ENCODE measurements around the gene SLC12A2. TPM values are rescaled to one million over a fixed set of nuclear protein-coding genes. Genes with fewer than 3 reads are reported as not detected.

Gene SLC12A2
- total and polyA plus RNA-seq, 2 of the 4 experiments (the other 2 are of a cell fraction) = 5.6 to 30.3 TPM

DNA sequence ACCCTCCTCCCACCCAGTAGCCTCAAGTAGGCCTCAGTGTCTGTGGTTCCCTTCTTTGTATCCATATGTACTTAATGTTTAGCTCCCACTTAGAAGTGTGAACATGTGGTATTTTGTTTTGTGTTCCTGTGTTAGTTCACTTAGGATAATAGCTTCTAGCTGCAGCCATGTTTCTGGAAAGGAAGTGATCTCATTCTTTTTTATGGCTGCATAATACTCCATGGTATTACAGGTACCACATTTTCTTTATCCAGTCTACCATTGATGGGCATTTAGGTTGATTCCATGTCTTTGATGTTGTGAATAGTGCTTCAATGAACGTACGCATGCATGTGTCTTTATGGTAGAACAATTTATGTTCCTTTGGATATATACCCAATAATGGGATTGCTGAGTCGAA, 74.8 kb downstream of the SLC12A2 start:
- Histone ChIP-seq H3K4me3 (ENCODE audit: insufficient read depth, low read depth, low read length) (no peak overlapping the region), H3K27me3 (ENCODE audit: control insufficient read depth, insufficient read depth, low read length) (no peaks in the 10 kb centered on the region), H3K9me3 (ENCODE audit: control insufficient read depth, insufficient read depth, low read length) (no peaks in the 10 kb centered on the region), H2AK5ac (ENCODE audit: low read depth, low read length) (no peak overlapping the region), H3K14ac (replicated peaks; ENCODE audit: low read depth, low read length) (no peak overlapping the region), H3K27ac (ENCODE audit: insufficient read depth, low read length) (no peak overlapping the region), H3K4me1 (ENCODE audit: control insufficient read depth, insufficient read depth, low read length) (no peaks in the 10 kb centered on the region), H3K9ac (ENCODE audit: low read depth, low read length) (no peak overlapping the region), H4K91ac (ENCODE audit: insufficient read depth, low read depth, low read length) (no peak overlapping the region), H3K18ac (ENCODE audit: low read depth, low read length) (no peak overlapping the region), H3K4ac (ENCODE audit: low read depth, low read length) (no peak overlapping the region), H2AFZ (replicated peaks; ENCODE audit: low read length, poor library complexity) (no peak overlapping the region), H4K20me1 (ENCODE audit: insufficient read depth, low read length) (no peaks in the 10 kb centered on the region), H2AK9ac (replicated peaks; ENCODE audit: low read depth, low read length, poor library complexity) (no peak overlapping the region), H2BK20ac (ENCODE audit: low read depth, low read length) (no peak overlapping the region), H3K9me1 (ENCODE audit: insufficient read depth, low read length) (0 out of 2 replicates have a peak, but pooled peaks cover 5% of the 10 kb centered on the region), H3K79me1 (ENCODE audit: low read depth in 1 of 2, low read length in 2 of 2) (no peaks in the 10 kb centered on the region), H3K23ac (ENCODE audit: low read depth, low read length) (no peak overlapping the region), H2BK5ac (ENCODE audit: low read depth, low read length, poor library complexity, severe bottlenecking) (no peak overlapping the region), H4K8ac (ENCODE audit: low read depth in 2 of 2, low read length in 2 of 2) (no peak overlapping the region), H3K36me3 (ENCODE audit: control insufficient read depth, insufficient read depth, low read length) (0 out of 2 replicates have a peak, but pooled peaks cover 6% of the 10 kb centered on the region), H3K4me2 (ENCODE audit: low read depth, low read length) (no peak overlapping the region), H3K56ac (ENCODE audit: extremely low read depth, insufficient read depth, low read length) (no peak overlapping the region), H4K5ac (ENCODE audit: low read depth, low read length) (no peak overlapping the region), H2BK15ac (ENCODE audit: low read depth, low read length) (no peak overlapping the region), H2BK120ac (ENCODE audit: low read depth, low read length) (no peak overlapping the region)
- POLR2A ChIA-PET (ENCODE audit: unreplicated experiment) = no interaction called here
- CTCF ChIA-PET = interaction anchor here (1.1 kb wide), 1 partner anchor 43 kb away, joined by 3 read pairs; no protein-coding TSS in a partner anchor
- dilution Hi-C loops (cut with HindIII; ENCODE audit: low sequenced_read_pairs, unreplicated experiment) (no loop called here), in situ Hi-C loops (cut with MboI; ENCODE audit: low sequenced_read_pairs) (no loop called here), intact Hi-C loops (cut with micrococcal nuclease) (no loop called here)
- TF ChIP-seq RAD21 (IDR thresholded peaks at IDR 0.05; ENCODE audit: low read length) = no peak
- TF ChIP-seq MAFK (IDR thresholded peaks at IDR 0.05; ENCODE audit: low read depth, low read length) = no peak
- TF ChIP-seq MAZ (IDR thresholded peaks at IDR 0.05; ENCODE audit: borderline replicate concordance, low read depth, low read length) = no peak
- no peak for TF ChIP-seq NFE2L2 (IDR thresholded peaks at IDR 0.05; ENCODE audit: low read depth, low read length)
- TF ChIP-seq BHLHE40 (IDR thresholded peaks at IDR 0.05; ENCODE audit: low read depth, low read length) = no peak
- TF ChIP-seq RFX5 (IDR thresholded peaks at IDR 0.05; ENCODE audit: low read depth, low read length) = no peak
- TF ChIP-seq POLR2A (IDR thresholded peaks at IDR 0.05; ENCODE audit: low read depth, low read length) = no peak
- TF ChIP-seq, protein P1, sequence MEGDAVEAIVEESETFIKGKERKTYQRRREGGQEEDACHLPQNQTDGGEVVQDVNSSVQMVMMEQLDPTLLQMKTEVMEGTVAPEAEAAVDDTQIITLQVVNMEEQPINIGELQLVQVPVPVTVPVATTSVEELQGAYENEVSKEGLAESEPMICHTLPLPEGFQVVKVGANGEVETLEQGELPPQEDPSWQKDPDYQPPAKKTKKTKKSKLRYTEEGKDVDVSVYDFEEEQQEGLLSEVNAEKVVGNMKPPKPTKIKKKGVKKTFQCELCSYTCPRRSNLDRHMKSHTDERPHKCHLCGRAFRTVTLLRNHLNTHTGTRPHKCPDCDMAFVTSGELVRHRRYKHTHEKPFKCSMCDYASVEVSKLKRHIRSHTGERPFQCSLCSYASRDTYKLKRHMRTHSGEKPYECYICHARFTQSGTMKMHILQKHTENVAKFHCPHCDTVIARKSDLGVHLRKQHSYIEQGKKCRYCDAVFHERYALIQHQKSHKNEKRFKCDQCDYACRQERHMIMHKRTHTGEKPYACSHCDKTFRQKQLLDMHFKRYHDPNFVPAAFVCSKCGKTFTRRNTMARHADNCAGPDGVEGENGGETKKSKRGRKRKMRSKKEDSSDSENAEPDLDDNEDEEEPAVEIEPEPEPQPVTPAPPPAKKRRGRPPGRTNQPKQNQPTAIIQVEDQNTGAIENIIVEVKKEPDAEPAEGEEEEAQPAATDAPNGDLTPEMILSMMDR (conservative IDR thresholded peaks at IDR 0.05; ENCODE audit: low read depth, low read length) = no peak
- no peak for TF ChIP-seq CEBPB (IDR thresholded peaks at IDR 0.05; ENCODE audit: low read depth, low read length)
- TF ChIP-seq, protein P2, sequence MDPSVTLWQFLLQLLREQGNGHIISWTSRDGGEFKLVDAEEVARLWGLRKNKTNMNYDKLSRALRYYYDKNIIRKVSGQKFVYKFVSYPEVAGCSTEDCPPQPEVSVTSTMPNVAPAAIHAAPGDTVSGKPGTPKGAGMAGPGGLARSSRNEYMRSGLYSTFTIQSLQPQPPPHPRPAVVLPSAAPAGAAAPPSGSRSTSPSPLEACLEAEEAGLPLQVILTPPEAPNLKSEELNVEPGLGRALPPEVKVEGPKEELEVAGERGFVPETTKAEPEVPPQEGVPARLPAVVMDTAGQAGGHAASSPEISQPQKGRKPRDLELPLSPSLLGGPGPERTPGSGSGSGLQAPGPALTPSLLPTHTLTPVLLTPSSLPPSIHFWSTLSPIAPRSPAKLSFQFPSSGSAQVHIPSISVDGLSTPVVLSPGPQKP (IDR thresholded peaks at IDR 0.05; ENCODE audit: borderline replicate concordance, low read depth, low read length) = no peak
- TF ChIP-seq RCOR1 (IDR thresholded peaks at IDR 0.05; ENCODE audit: insufficient replicate concordance, low read length) = no peak
- TF ChIP-seq FOS (IDR thresholded peaks at IDR 0.05; ENCODE audit: low read depth, low read length) = no peak
- TF ChIP-seq MXI1 (IDR thresholded peaks at IDR 0.05; ENCODE audit: borderline replicate concordance, low read depth, low read length) = no peak
- no peak for TF ChIP-seq SMC3 (IDR thresholded peaks at IDR 0.05; ENCODE audit: low read depth, low read length)
- TF ChIP-seq CHD1 (IDR thresholded peaks at IDR 0.05; ENCODE audit: low read depth, low read length) = no peak
- DNase-seq (no peak), ATAC-seq (ENCODE audit: low read depth) (no peak)
- WGBS, 2 experiments (ENCODE audit: extremely low coverage in 2 of 2, insufficient read length in 1 of 2) = no CpG with 5 or more reads among the region's 3 CpGs
- no TSS peak for BruUV-seq (replicated peaks)

Data from IMR-90 (cell line).